HL-60 (cell line): ENCODE measurements around the gene WDR7.

ENCODE experiments used
- DNase-seq, 2 experiments: peaks; one replicate each; pipeline ENCODE4 v3.0.0-alpha.2; 2010 to 2020; ENCODE audit warnings: low read depth in 1 of 2, low spot score in 1 of 2
- H3K27ac ChIP-seq: fragments of 250-450 bp; sonication (Bioruptor Pico); replicated peaks from 2 replicates; pipeline ENCODE4 v1.5.1; 2020; ENCODE audit warnings: mild to moderate bottlenecking, moderate library complexity
- H3K27me3 ChIP-seq: fragments of 250-450 bp; sonication (Bioruptor Pico); 2 replicates; pipeline ENCODE4 v1.5.1; 2021; ENCODE audit warnings: mild to moderate bottlenecking, moderate library complexity; ENCODE audit not compliant: insufficient read depth, poor library complexity, severe bottlenecking
- H3K4me3 ChIP-seq: replicated peaks from 2 replicates; pipeline ENCODE4 v1.5.1; 2011; ENCODE audit warnings: mild to moderate bottlenecking, control low read depth, low read length; ENCODE audit not compliant: insufficient read depth
- CTCF ChIP-seq: IDR thresholded peaks from one replicate; pipeline ENCODE4 v1.5.1; 2011; ENCODE audit warnings: low read length, control low read depth, inconsistent platforms; ENCODE audit not compliant: insufficient read depth
- GABPA ChIP-seq: IDR thresholded peaks from 2 replicates; pipeline ENCODE4 v1.6.1; 2012; ENCODE audit warnings: low read depth
- POLR2AphosphoS5 ChIP-seq: IDR thresholded peaks from 2 replicates; pipeline ENCODE4 v1.6.1; 2012; ENCODE audit warnings: low read depth
- SPI1 ChIP-seq: IDR thresholded peaks from 2 replicates; pipeline ENCODE4 v1.6.1; 2012; ENCODE audit warnings: low read depth, mild to moderate bottlenecking, borderline replicate concordance
- TF ChIP-seq, protein P1 (sequence below): IDR thresholded peaks from 2 replicates; pipeline ENCODE4 v1.6.1; 2012; ENCODE audit warnings: low read depth; ENCODE audit not compliant: insufficient replicate concordance

WDR7 gene

GRCh38 chr18:56986829-56987228 is 335.7 kb downstream of the WDR7 start:
- no peak for DNase-seq
- no peak overlapping the region for H3K27ac ChIP-seq
- TF ChIP-seq, protein P1, sequence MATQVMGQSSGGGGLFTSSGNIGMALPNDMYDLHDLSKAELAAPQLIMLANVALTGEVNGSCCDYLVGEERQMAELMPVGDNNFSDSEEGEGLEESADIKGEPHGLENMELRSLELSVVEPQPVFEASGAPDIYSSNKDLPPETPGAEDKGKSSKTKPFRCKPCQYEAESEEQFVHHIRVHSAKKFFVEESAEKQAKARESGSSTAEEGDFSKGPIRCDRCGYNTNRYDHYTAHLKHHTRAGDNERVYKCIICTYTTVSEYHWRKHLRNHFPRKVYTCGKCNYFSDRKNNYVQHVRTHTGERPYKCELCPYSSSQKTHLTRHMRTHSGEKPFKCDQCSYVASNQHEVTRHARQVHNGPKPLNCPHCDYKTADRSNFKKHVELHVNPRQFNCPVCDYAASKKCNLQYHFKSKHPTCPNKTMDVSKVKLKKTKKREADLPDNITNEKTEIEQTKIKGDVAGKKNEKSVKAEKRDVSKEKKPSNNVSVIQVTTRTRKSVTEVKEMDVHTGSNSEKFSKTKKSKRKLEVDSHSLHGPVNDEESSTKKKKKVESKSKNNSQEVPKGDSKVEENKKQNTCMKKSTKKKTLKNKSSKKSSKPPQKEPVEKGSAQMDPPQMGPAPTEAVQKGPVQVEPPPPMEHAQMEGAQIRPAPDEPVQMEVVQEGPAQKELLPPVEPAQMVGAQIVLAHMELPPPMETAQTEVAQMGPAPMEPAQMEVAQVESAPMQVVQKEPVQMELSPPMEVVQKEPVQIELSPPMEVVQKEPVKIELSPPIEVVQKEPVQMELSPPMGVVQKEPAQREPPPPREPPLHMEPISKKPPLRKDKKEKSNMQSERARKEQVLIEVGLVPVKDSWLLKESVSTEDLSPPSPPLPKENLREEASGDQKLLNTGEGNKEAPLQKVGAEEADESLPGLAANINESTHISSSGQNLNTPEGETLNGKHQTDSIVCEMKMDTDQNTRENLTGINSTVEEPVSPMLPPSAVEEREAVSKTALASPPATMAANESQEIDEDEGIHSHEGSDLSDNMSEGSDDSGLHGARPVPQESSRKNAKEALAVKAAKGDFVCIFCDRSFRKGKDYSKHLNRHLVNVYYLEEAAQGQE = no peak
- TF ChIP-seq CTCF (no peak), SPI1 (no peak), GABPA (no peak), POLR2AphosphoS5 (no peak)
- H3K4me3 ChIP-seq = no peak overlapping the region
- H3K27me3 ChIP-seq = no peaks in the 10 kb centered on the region

- Histone ChIP-seq H3K4me3 (no peak overlapping the region), H3K27me3 (no peaks in the 10 kb centered on the region), H3K27ac (no peak overlapping the region)
- TF ChIP-seq, protein P1 = no peak
- TF ChIP-seq CTCF = no peak
- no peak for TF ChIP-seq SPI1
- TF ChIP-seq POLR2AphosphoS5 = no peak
- no peak for TF ChIP-seq GABPA
- no peak for DNase-seq
These were observed 336.1 kb downstream of the WDR7 start for GRCh38 chr18:56987236-56987635.

DNA sequence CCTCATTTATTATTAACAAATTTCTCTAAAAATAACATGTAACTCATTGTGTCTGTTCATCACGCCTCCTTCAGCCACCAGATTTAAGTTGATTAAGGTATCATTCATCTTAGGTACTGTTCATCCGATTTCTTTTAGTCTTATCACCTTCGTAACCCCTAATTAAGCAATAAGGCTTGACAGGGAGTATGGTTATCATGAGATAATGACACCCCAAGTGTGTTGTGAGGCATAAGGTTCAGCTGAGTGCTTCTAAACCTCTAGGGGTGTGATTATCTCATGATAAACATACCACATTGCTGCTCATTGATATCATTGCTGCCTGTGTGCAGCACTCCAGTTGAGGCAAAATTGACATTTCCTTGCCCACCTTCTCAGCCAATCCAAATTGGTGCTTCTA is 336.9 kb downstream of the WDR7 start:
- H3K4me3 ChIP-seq = no peak overlapping the region
- TF ChIP-seq SPI1 = no peak
- TF ChIP-seq, protein P1 = no peak
- no peak for TF ChIP-seq POLR2AphosphoS5
- no peak for TF ChIP-seq GABPA
- TF ChIP-seq CTCF = no peak
- H3K27me3 ChIP-seq = no peaks in the 10 kb centered on the region
- no peak for DNase-seq
- H3K27ac ChIP-seq = no peak overlapping the region
